Measurements from ENCODE around the gene BTN3A1.

DNA sequence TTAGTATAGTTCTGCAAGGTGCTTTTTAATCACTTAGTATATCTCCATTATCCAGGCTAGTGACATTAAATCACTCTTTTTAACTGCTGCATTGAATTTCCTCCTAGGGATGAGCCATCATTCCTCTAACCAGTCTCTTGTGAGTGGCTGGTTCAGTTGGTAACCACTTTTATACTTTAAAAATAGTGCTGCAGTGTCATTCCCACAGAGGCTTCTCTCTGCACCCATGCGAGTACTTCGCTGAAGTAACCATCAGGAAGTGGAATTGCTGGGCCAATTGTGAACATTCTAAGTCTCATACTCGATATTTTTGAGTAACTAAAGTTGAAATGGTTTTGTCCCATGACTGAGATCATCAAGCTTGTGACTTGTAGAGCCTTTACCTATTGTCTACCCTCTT, 35.0 kb upstream of the BTN3A1 start:
- TF ChIP-seq ZNF749 (CRISPR knock-in tag; IDR thresholded peaks at IDR 0.05; ENCODE audit: borderline replicate concordance) (no peak), AGO1 (IDR thresholded peaks at IDR 0.05; ENCODE audit: low read depth, low read length, poor library complexity, severe bottlenecking) (no peak), NR2C2 (CRISPR knock-in tag; IDR thresholded peaks at IDR 0.05; ENCODE audit: borderline replicate concordance) (no peak), SRY (CRISPR knock-in tag; IDR thresholded peaks at IDR 0.05) (no peak), ZNF781 (CRISPR knock-in tag; IDR thresholded peaks at IDR 0.05; ENCODE audit: borderline replicate concordance, not compliant biosample characterization) (no peak), RXRB (CRISPR knock-in tag; IDR thresholded peaks at IDR 0.05; ENCODE audit: borderline replicate concordance) (no peak), SRF (IDR thresholded peaks at IDR 0.05; ENCODE audit: low read depth, low read length) (no peak), ZNF333 (CRISPR knock-in tag; IDR thresholded peaks at IDR 0.05; ENCODE audit: borderline replicate concordance) (no peak)
